D721Med (cell line): ENCODE measurements around the gene PROCA1.

ENCODE experiments used
- DNase-seq: peaks from one replicate; pipeline ENCODE4 v3.0.0; 2011; ENCODE audit warnings: low spot score; ENCODE audit not compliant: insufficient read length
- FAIRE-seq: peaks from 2 replicates; lab custom pipeline; 2011; peaks lifted over from hg19 to GRCh38; lab: Jason Lieb, UNC
- TF ChIP-seq, protein P1 (sequence below): IDR thresholded peaks from 2 replicates; pipeline ENCODE4 v1.5.1; 2012; ENCODE audit warnings: mild to moderate bottlenecking, control low read depth; ENCODE audit not compliant: insufficient read depth; ENCODE audit errors: missing control alignments

PROCA1 gene

DNA sequence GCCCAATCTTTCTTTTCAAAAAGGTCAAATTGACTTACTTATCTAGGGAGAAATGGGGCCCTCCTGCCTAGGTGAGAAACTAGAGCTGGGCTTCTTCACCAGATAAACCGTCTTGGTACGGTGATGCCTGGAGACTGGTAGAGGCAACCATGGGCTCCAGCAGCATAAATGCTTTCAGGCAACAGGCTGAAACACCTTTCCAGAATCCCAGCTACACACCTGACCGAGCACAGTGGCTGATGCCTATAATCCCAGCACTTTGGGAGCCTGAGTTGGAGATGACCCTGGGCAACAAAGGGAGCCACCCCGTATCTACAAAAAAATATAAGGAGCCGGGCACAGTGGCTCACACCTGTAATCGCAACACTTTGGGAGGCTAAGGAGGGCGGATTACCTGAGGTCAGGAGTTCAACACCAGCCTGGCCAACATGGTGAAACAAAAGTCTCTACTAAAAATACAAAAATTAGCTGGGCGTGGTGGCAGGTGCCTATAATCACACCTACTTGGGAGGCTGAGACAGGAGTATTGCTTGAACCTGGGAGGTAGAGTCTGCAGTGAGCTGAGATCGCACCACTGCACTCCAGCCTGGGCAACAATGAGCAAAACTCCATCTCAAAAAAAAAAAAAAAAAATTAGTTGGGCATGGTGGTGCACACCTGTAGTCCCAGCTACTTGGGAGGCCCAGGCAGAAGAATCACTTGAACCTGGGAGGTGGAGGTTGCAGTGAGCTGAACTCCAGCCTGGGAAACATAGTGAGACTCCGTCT, 40.1 kb upstream of the PROCA1 start:
- TF ChIP-seq, protein P1, sequence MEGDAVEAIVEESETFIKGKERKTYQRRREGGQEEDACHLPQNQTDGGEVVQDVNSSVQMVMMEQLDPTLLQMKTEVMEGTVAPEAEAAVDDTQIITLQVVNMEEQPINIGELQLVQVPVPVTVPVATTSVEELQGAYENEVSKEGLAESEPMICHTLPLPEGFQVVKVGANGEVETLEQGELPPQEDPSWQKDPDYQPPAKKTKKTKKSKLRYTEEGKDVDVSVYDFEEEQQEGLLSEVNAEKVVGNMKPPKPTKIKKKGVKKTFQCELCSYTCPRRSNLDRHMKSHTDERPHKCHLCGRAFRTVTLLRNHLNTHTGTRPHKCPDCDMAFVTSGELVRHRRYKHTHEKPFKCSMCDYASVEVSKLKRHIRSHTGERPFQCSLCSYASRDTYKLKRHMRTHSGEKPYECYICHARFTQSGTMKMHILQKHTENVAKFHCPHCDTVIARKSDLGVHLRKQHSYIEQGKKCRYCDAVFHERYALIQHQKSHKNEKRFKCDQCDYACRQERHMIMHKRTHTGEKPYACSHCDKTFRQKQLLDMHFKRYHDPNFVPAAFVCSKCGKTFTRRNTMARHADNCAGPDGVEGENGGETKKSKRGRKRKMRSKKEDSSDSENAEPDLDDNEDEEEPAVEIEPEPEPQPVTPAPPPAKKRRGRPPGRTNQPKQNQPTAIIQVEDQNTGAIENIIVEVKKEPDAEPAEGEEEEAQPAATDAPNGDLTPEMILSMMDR: no peak
- DNase-seq (no peak), FAIRE-seq (no peak)

- TF ChIP-seq, protein P1: peak; percentile 100
- peak; percentile 60 for DNase-seq
- no peak for FAIRE-seq
Measured at GRCh38 chr17:28750178-28751047, 38.7 kb upstream of the PROCA1 start.

DNA sequence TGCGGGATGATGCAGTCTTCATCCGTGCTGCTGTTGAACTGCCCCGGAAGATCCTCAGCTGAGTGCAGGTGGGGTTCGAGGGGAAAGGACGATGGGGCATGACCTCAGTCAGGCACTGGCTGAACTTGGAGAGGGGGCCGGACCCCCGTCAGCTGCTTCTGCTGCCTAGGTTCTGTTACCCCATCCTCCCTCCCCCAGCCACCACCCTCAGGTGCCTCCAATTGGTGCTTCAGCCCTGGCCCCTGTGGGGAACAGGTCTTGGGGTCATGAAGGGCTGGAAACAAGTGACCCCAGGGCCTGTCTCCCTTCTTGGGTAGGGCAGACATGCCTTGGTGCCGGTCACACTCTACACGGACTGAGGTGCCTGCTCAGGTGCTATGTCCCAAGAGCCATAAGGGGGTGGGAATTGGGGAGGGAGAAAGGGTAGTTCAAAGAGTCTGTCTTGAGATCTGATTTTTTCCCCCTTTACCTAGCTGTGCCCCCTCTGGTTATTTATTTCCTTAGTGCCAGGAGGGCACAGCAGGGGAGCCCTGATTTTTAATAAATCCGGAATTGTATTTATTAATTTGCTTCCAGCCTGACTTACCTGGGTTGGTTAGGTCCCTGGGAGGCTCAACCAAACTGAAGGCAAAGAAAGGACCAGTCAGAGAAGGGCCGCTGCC, 38.0 kb upstream of the PROCA1 start:
- FAIRE-seq: no peak
- DNase-seq: no peak

DNA sequence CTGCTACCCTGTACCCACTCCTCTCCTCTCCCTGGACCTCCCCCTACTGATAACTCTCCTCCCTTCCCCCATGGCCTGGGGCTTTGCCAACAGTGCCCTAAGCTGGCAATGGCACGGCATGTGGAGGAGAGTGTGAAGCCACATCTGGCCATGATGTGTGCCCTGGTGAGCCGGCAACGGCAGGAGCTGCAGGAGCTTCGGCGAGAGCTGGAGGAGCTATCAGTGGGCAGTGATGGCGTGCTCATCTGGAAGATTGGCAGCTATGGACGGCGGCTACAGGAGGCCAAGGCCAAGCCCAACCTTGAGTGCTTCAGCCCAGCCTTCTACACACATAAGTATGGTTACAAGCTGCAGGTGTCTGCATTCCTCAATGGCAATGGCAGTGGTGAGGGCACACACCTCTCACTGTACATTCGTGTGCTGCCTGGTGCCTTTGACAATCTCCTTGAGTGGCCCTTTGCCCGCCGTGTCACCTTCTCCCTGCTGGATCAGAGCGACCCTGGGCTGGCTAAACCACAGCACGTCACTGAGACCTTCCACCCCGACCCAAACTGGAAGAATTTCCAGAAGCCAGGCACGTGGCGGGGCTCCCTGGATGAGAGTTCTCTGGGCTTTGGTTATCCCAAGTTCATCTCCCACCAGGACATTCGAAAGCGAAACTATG, 37.3 kb upstream of the PROCA1 start:
- TF ChIP-seq, protein P1: no peak
- FAIRE-seq: no peak
- DNase-seq: no peak

More for the DNA sequence above, 38.0 kb upstream of the PROCA1 start:
- TF ChIP-seq, protein P1: no peak

DNA sequence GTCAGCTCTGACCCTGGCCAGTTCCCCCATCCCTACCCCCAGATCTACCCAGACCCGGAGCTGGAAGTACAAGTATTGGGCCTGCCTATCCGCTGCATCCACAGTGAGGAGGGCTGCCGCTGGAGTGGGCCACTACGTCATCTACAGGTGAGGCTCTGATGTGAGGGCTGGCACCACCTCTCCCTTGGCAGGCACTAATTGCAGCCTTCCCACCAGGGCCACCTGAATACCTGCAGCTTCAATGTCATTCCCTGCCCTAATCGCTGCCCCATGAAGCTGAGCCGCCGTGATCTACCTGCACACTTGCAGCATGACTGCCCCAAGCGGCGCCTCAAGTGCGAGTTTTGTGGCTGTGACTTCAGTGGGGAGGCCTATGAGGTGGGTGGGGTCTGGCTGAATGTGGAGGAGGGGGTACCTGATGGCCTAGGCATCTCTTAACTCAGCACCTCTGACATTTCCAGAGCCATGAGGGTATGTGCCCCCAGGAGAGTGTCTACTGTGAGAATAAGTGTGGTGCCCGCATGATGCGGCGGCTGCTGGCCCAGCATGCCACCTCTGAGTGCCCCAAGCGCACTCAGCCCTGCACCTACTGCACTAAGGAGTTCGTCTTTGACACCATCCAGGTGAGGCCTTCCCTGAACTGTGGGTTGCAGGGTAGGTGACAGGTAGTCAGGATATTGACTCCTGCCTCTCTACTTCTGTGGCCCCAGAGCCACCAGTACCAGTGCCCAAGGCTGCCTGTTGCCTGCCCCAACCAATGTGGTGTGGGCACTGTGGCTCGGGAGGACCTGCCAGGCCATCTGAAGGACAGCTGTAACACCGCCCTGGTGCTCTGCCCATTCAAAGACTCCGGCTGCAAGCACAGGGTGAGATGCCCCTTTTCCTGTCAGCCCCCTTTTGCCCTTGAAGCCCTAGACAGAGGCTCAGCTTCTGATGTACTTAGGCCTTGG, 36.4 kb upstream of the PROCA1 start:
- DNase-seq (no peak), FAIRE-seq (no peak)
- TF ChIP-seq, protein P1: no peak
